ENCODE measurements around the gene OGFOD3. TPM values are rescaled to one million over a fixed set of nuclear protein-coding genes. Genes with fewer than 3 reads are reported as not detected.

Gene OGFOD3
- total and polyA plus RNA-seq, 9 of the 15 experiments (the other 6 are each of a cell fraction or from before 2014, with no cell fraction given): 0.69 to 44.7 (median 18.9) TPM

GRCh38 chr17:82397449-82398335 lies 20.7 kb downstream of the OGFOD3 start:
- CTCF ChIA-PET (ENCODE audit: low intra/inter-chr PET ratio): interaction anchor here (0.6 kb wide), 1 partner anchor 31 kb away, joined by 3 read pairs; no protein-coding TSS in a partner anchor

DNA sequence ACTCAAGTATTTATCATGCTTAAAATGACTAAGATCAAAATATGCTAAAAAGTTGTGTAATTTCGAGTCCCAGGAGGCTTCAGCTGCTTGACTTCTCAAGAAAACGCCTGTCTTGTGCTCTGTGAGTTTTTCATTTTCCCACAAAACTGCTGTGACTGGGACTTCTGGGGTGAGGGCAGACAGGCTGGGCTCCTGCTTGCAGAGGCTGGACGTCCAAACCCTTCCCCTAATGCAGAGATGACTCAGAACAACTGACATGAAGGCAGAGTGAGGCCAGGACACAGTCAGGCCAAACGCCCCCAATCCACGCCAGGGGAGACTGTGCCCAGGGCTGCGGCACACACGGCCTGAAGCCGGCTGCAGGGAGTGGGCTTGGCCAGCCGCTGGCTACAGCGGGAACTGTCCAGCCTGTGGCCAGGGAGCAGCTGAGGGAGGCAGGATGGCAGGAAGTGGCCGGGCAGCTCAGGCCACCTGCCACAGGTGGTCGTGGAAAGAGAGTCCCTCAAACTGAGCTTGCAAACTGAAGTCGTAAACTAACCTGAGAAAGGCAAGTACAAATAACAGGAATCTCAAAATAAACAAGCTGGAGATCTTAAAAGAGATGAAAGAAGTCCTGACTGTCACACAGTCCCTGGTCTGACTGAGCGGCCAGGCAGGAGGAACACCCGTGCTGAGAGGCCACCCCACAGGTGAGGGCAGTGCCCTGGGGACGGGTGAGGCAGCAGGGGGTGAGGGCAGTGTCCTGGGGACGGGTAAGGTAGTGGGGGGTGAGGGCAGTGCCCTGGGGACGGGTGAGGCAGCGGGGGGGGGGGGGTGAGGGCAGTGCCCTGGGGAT lies 21.6 kb downstream of the OGFOD3 start:
- Histone ChIP-seq H3K4me2 (ENCODE audit: insufficient read depth, low read length) (no peak overlapping the region), H3K27ac (ENCODE audit: extremely low read depth, low read depth, low read length) (no peak overlapping the region), H4K20me1 (replicated peaks; ENCODE audit: control insufficient read depth, insufficient read depth, low read length) (no peaks in the 10 kb centered on the region), H3K4me1 (replicated peaks in 1 of 2; ENCODE audit: control insufficient read depth in 2 of 2, insufficient read depth in 2 of 2, low read length in 2 of 2) (peaks cover 0 to 24% of the 10 kb centered on the region in 2 experiments; a peak in 2 of 5 replicates), H3K27me3 (ENCODE audit: control insufficient read depth in 2 of 2, insufficient read depth in 2 of 2, low read length in 2 of 2) (no peaks in the 10 kb centered on the region), H3K79me2 (ENCODE audit: control insufficient read depth, insufficient read depth, low read length) (no peaks in the 10 kb centered on the region), H3K9me1 (ENCODE audit: control insufficient read depth, insufficient read depth, low read length) (no peaks in the 10 kb centered on the region), H3K9me3 (replicated peaks; ENCODE audit: control insufficient read depth, insufficient read depth, low read depth, low read length) (no peaks in the 10 kb centered on the region), H3K36me3 (ENCODE audit: control insufficient read depth, insufficient read depth, low read length) (peaks cover 38% of the 10 kb centered on the region; the same call in 2 of the 3 replicates), H3K4me3 (no peak overlapping the region), H2AFZ (ENCODE audit: low read depth, low read length) (no peak overlapping the region), H3K9ac (ENCODE audit: insufficient read depth in 1 of 2, low read depth in 2 of 2, low read length in 2 of 2) (no peak overlapping the region)
- POLR2A ChIA-PET: interaction anchor here (0.7 kb wide), 1 partner anchor 11 kb away, joined by 4 read pairs; no protein-coding TSS in a partner anchor
- CTCF ChIA-PET (ENCODE audit: low intra/inter-chr PET ratio): no interaction called here
- TF ChIP-seq TEAD4 (IDR thresholded peaks at IDR 0.05; ENCODE audit: low read length) (no peak), TEAD4 (CRISPR knock-in tag; IDR thresholded peaks at IDR 0.05; ENCODE audit: borderline replicate concordance) (no peak), CSDE1 (IDR thresholded peaks at IDR 0.05) (no peak), EZH2 (IDR thresholded peaks at IDR 0.05; ENCODE audit: borderline replicate concordance, low read depth, low read length) (no peak), ZBTB2 (IDR thresholded peaks at IDR 0.05) (no peak), RBFOX2 (IDR thresholded peaks at IDR 0.05; ENCODE audit: low read depth, low read length) (peak; percentile 37; the same call in 1 of the 2 replicates)
- ATAC-seq (no peak), FAIRE-seq (no peak), DNase-seq (ENCODE audit: extremely low read depth in 1 of 4, low spot score in 3 of 4) (no peak)
- in situ Hi-C loops (cut with MboI): no loop called here
- intact Hi-C loops (cut with micrococcal nuclease): no loop called here
- 62% methylated on average over 17 of the region's 19 CpGs for WGBS (ENCODE audit: insufficient coverage, low coverage, missing lambda C conversion rate)
- no TSS peak for BruUV-seq (replicated peaks)

More at GRCh38 chr17:82397449-82398335, 20.7 kb downstream of the OGFOD3 start:
- Histone ChIP-seq H2AFZ (ENCODE audit: low read depth, low read length) (no peak overlapping the region), H3K9me1 (ENCODE audit: control insufficient read depth, insufficient read depth, low read length) (no peaks in the 10 kb centered on the region), H3K79me2 (ENCODE audit: control insufficient read depth, insufficient read depth, low read length) (no peaks in the 10 kb centered on the region), H3K27me3 (ENCODE audit: control insufficient read depth in 2 of 2, insufficient read depth in 2 of 2, low read length in 2 of 2) (no peaks in the 10 kb centered on the region), H3K9ac (ENCODE audit: insufficient read depth in 1 of 2, low read depth in 2 of 2, low read length in 2 of 2) (no peak overlapping the region; a peak in 1 of 4 replicates), H3K4me1 (replicated peaks in 1 of 2; ENCODE audit: control insufficient read depth in 2 of 2, insufficient read depth in 2 of 2, low read length in 2 of 2) (peaks cover 0 to 22% of the 10 kb centered on the region in 2 experiments; a peak in 2 of 5 replicates), H3K36me3 (ENCODE audit: control insufficient read depth, insufficient read depth, low read length) (peaks cover 31% of the 10 kb centered on the region; the same call in 2 of the 3 replicates), H3K4me2 (ENCODE audit: insufficient read depth, low read length) (no peak overlapping the region), H4K20me1 (replicated peaks; ENCODE audit: control insufficient read depth, insufficient read depth, low read length) (no peaks in the 10 kb centered on the region), H3K27ac (ENCODE audit: extremely low read depth, low read depth, low read length) (no peak overlapping the region), H3K4me3 (no peak overlapping the region), H3K9me3 (replicated peaks; ENCODE audit: control insufficient read depth, insufficient read depth, low read depth, low read length) (no peaks in the 10 kb centered on the region)
- 88% methylated on average over 28 of the region's 38 CpGs for WGBS (ENCODE audit: insufficient coverage, low coverage, missing lambda C conversion rate)
- no peak for TF ChIP-seq NR2C1 (IDR thresholded peaks at IDR 0.05)
- TF ChIP-seq NR2C1 (tag; IDR thresholded peaks at IDR 0.05): no peak
- peak; percentile 36; the same call in 1 of the 2 replicates for TF ChIP-seq POLR2G (IDR thresholded peaks at IDR 0.05; ENCODE audit: low read depth, low read length)
- in situ Hi-C loops (cut with MboI) (no loop called here), intact Hi-C loops (cut with micrococcal nuclease) (no loop called here)
- ATAC-seq: no peak
- POLR2A ChIA-PET: no interaction called here
- no peak for DNase-seq (ENCODE audit: extremely low read depth in 1 of 4, low spot score in 3 of 4)
- BruUV-seq (replicated peaks): no TSS peak
- no peak for FAIRE-seq
